Fibroblast of skin of abdomen (primary cell): Measurements from ENCODE around the gene CNIH1. TPM values are rescaled to one million over a fixed set of nuclear protein-coding genes. Genes with fewer than 3 reads are reported as not detected.
A peak's percentile ranks its signal among the peaks of the same experiment; 100 is the strongest.

Experiments used
- DNase-seq: peaks from one replicate; pipeline ENCODE4 v3.0.0-alpha.2; 2013
- polyA plus RNA-seq, 2 experiments: library from polyadenylated mRNA; unstranded; fragments of 120-200 nt; gene quantifications; one replicate each; pipeline ENCODE4 v1.2.1, GENCODE V29; 2013; ENCODE audit not compliant: insufficient read length in 2 of 2

The CNIH1 gene
- 150 TPM for polyA plus RNA-seq (2013, experiment 1 of 2; ENCODE audit: insufficient read length)
- polyA plus RNA-seq (2013, experiment 2 of 2; ENCODE audit: insufficient read length) = 158 TPM

GRCh38 chr14:54440873-54441868 lies at the start of gene CNIH1:
TSS of gene CNIH1 (minus strand) at chr14:54441374. CDS start at chr14:54441327, 47 bp downstream.
- DNase-seq = peak; percentile 93

GRCh38 chr14:54490445-54491175 lies 49.4 kb upstream of the CNIH1 start:
- no peak for DNase-seq

GRCh38 chr14:54489731-54490444 lies 48.7 kb upstream of the CNIH1 start:
- DNase-seq = no peak

GRCh38 chr14:54489318-54489683 lies 48.1 kb upstream of the CNIH1 start:
- no peak for DNase-seq

GRCh38 chr14:54488646-54489317 lies 47.6 kb upstream of the CNIH1 start, which contains the start of gene GMFB:
TSS of gene GMFB (minus strand) at chr14:54488980. CDS start at chr14:54488927, 53 bp downstream.
- DNase-seq = peak; percentile 93

GRCh38 chr14:54488318-54488645 lies 47.1 kb upstream of the CNIH1 start:
- no peak for DNase-seq

- peak; percentile 44 for DNase-seq
Measured at GRCh38 chr14:54487771-54488170, 46.6 kb upstream of the CNIH1 start.

- no peak for DNase-seq
Measured at GRCh38 chr14:54486685-54487084, 45.5 kb upstream of the CNIH1 start.

- peak; percentile 18 for DNase-seq
Measured at GRCh38 chr14:54483846-54484245, 42.7 kb upstream of the CNIH1 start.

- DNase-seq = no peak
Measured at GRCh38 chr14:54483073-54483745, 42.0 kb upstream of the CNIH1 start.

GRCh38 chr14:54481695-54482094 lies 40.5 kb upstream of the CNIH1 start:
- DNase-seq = no peak

GRCh38 chr14:54480830-54481562 lies 39.8 kb upstream of the CNIH1 start:
- DNase-seq = no peak

- no peak for DNase-seq
Measured at GRCh38 chr14:54478636-54479215, 37.6 kb upstream of the CNIH1 start.

GRCh38 chr14:54475911-54476310 lies 34.7 kb upstream of the CNIH1 start:
- DNase-seq = peak; percentile 47

- DNase-seq = no peak
Measured at GRCh38 chr14:54475187-54475899, 34.2 kb upstream of the CNIH1 start.

GRCh38 chr14:54474232-54474793 lies 33.1 kb upstream of the CNIH1 start:
- no peak for DNase-seq

- no peak for DNase-seq
Measured at GRCh38 chr14:54472315-54472714, 31.1 kb upstream of the CNIH1 start.

- no peak for DNase-seq
Measured at GRCh38 chr14:54471641-54472040, 30.5 kb upstream of the CNIH1 start.

- no peak for DNase-seq
Measured at GRCh38 chr14:54470701-54471100, 29.5 kb upstream of the CNIH1 start.
